A549 (cell line): Measurements from ENCODE around the gene KIF21B.

ENCODE experiments used
- JUN ChIP-seq, 2 experiments: fragments of >200 bp; sonication (Bioruptor Twin); formaldehyde crosslinking; IDR thresholded peaks; 2 replicates in 1 of 2; 3 replicates in 1 of 2; pipeline ENCODE4 v1.6.1; 2016 to 2017
- POLR2A ChIP-seq: IDR thresholded peaks from 2 replicates; pipeline ENCODE4 v1.6.1; 2012; ENCODE audit warnings: mild to moderate bottlenecking, low read length
- ZFP36 ChIP-seq: fragments of 450-650 bp; IDR thresholded peaks from 2 replicates; pipeline ENCODE4 v1.6.1; 2014; ENCODE audit warnings: borderline replicate concordance; ENCODE audit not compliant: partially characterized antibody
- TF ChIP-seq, protein P1 (sequence below): fragments of 450-650 bp; IDR thresholded peaks from 2 replicates; pipeline ENCODE4 v1.6.1; 2014; ENCODE audit warnings: antibody characterized with exemption
- TF ChIP-seq, protein P2 (sequence below): fragments of >200 bp; sonication (Bioruptor Twin); formaldehyde crosslinking; IDR thresholded peaks from 3 replicates; pipeline ENCODE4 v1.5.1; 2016

DNA sequence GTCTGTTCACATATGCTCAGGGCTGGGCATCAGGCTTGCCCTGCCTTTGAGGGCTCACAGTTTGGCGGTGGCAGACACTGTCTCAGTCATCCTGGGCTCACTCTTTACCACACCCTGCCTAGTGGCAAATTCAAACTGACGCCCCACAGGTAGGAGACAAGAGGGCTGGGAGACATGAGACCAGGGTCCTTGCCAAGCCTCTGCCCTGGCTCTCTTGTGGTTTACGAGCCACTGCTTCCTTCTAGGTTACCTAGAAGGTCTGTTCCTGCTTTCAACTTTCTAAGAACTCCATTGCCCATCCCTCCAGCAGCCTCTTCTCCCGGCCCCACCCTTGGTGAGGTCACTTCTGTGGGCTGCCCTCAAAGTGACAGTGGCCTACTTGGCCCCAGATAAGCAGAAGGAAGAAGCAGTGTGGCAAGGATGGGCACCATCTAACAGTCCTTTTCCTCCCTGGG is 10.5 kb downstream of the KIF21B start:
- no peak for TF ChIP-seq JUN (IDR thresholded peaks at IDR 0.05)
- TF ChIP-seq POLR2A: no peak
- no peak for TF ChIP-seq ZFP36
- TF ChIP-seq, protein P1, sequence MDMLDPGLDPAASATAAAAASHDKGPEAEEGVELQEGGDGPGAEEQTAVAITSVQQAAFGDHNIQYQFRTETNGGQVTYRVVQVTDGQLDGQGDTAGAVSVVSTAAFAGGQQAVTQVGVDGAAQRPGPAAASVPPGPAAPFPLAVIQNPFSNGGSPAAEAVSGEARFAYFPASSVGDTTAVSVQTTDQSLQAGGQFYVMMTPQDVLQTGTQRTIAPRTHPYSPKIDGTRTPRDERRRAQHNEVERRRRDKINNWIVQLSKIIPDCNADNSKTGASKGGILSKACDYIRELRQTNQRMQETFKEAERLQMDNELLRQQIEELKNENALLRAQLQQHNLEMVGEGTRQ: no peak
- TF ChIP-seq, protein P2, sequence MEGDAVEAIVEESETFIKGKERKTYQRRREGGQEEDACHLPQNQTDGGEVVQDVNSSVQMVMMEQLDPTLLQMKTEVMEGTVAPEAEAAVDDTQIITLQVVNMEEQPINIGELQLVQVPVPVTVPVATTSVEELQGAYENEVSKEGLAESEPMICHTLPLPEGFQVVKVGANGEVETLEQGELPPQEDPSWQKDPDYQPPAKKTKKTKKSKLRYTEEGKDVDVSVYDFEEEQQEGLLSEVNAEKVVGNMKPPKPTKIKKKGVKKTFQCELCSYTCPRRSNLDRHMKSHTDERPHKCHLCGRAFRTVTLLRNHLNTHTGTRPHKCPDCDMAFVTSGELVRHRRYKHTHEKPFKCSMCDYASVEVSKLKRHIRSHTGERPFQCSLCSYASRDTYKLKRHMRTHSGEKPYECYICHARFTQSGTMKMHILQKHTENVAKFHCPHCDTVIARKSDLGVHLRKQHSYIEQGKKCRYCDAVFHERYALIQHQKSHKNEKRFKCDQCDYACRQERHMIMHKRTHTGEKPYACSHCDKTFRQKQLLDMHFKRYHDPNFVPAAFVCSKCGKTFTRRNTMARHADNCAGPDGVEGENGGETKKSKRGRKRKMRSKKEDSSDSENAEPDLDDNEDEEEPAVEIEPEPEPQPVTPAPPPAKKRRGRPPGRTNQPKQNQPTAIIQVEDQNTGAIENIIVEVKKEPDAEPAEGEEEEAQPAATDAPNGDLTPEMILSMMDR: no peak
